HG03439 (cell line): Measurements from ENCODE around the gene ZBTB46.

Experiments used
- ATAC-seq: cut with Tn5 transposase; IDR thresholded peaks from one replicate; pipeline ENCODE4 v1.9.1; 2021; ENCODE audit warnings: mild to moderate bottlenecking, moderate library complexity; ENCODE audit not compliant: unreplicated experiment

ZBTB46 gene

DNA sequence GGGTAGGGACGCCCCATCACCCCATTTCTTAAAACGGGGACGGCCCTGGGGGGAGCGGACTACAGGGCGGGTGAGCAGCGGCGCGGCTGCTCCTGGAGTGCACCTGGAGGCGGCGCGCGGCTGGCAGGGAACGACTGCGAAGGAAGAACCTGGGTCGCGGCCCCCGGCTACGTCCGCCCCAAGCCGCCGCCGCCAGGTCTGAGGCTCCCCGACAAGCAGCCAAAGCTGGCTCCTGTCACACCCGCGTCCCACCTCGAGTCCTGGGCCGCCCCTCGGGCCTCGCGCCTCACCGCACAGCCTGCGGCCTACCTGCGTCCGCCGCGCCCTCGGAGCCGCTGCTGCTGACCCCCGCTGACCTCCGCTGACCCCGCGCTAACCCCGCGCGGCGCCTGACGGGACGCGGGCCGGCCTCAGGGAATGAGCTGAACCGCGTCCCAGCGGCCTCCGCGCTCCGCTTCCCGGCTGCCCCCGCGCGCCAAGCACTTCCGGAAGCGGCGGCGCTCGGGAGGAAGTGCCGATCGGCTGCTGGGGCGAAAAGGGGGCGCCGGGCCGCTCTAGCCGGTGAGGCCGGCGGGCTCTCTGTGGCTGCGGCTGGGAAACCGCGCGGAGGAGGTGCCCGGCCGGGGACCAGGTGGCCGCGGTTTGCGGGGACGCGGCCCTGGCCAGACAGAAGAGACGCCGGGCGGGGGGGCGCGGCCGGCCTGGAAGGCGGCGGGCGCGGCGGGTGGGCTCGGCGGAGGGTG is 123.3 kb downstream of the ZBTB46 start, which contains the start of the genes ARFRP1 and ZGPAT:
TSS of gene ARFRP1 (minus strand) at position 419 of the 743 bp plus-strand sequence. CDS start 885 bp downstream, outside the sequence.
TSS of gene ZGPAT (plus strand) at position 482 of the 743 bp plus-strand sequence. CDS start 542 bp downstream, outside the sequence.
- peak; percentile 62 for ATAC-seq

DNA sequence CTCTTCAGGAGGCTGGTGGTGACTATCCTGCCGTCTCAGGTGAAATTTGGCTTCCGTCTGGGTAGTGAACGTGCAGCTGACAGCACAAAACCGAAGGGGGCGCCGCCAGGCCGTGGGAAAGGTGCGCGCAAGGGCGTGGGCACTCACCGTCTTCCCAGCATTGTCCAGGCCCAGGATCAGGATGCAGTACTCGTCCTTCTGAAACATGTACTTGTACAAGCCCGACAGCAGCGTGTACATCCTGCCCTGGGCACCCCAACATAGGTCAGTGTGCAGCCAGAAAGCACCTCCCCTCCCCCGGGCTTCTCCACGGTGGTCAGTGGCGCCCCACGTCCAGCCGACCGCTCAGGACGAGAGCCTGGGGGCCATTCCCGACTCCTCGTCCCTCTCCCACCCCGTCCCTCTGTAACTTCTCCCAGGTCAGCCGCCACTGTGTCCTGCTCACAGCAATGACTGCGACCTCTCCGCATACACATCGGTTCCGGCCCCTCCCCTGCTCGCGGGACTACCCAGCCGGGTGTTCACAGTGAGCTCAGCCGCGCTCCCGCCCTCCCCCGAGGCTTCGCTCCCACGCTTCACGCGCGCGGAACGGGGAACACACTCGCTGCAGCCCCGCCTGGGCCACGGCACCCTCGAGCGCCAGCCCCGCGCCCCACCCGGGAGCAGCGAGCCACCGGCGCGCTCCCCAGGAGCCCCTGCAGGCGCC is 124.1 kb downstream of the ZBTB46 start:
- peak; percentile 22 for ATAC-seq

DNA sequence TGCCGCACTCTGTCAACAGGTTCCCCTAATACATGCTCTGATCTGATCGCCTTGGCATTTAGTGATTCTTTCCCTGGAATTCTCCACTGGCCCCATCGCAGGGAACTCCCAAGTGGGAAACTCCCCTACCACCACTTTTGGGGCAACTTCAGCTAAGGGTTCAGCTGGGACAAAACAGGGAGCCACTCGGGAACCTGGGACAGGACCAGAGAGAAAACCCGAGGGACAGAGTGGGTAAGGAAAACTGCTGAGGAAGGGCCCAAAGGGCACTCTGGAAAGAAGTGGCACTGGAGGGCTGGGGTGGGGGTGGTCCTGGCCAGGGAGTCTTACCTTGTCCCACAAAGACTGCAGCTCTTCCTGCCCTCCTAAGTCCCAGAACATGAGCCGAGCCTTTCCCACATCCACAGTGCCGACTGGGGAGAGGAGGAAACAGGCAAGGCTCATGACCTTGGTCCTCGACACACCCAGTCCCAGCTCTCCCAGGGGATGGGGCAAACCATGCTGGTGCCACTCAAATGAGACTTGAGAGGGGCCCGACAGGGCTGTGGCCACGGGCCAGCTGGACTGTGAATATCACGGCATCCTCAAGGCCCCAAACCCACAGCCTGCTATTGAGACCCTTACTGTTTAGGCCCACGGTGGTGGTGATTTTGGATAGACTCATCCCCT is 124.9 kb downstream of the ZBTB46 start:
- ATAC-seq: no peak

DNA sequence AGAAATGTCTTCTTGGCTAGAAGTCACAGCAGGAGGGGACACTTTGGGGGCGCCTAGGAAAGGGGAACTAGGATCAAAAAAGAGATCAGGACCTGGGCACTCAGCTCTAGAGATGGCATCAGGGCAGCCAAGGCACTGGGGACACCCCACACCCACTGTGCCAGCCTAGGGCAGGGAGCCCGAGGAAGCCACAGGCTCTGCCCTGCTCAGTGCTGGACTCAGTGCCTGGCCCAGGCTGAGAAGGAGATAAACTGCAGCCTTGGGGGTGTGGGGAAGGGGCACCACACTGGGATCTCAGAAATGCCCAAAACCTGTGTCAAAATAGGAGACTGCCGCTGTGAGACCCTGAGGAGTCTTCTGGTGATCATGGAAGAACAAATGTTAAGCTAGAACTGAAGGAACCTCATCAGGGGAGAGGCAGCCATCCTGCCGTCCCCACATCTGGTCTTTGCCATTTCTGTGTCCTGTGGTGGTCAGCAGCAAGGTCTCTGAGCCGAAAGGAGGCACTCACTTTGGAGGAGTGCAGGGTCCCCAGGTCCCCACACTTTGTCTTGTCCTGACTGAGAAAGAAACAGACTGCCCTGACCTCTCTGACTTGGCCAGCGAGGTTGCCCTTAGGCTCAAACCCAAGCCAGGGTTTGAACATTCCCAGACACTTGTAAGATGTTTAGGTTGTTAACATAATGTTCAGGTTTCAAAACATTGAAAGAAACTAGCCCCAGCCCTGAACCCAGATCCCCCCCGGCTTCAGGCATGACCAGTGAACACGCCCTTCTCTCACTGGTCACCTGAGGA is 125.6 kb downstream of the ZBTB46 start:
- no peak for ATAC-seq

DNA sequence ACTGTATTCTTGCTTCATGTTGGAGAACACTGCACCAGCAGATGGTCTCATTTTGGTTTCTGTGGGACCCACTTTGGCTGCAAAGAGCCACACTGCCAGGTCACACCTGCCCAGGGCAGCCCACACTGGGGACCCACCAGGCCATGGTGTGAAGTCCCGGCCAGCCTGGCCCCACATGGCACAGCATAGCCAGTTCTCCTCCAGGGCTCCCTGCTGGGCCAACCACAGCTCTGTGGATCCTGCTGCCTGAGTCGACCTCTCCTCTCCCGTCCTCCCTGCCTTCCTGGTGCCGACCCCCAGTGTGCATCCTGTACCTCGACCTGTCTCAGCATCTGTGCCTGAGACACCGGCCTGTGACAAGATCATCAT is 126.3 kb downstream of the ZBTB46 start:
- ATAC-seq: no peak

DNA sequence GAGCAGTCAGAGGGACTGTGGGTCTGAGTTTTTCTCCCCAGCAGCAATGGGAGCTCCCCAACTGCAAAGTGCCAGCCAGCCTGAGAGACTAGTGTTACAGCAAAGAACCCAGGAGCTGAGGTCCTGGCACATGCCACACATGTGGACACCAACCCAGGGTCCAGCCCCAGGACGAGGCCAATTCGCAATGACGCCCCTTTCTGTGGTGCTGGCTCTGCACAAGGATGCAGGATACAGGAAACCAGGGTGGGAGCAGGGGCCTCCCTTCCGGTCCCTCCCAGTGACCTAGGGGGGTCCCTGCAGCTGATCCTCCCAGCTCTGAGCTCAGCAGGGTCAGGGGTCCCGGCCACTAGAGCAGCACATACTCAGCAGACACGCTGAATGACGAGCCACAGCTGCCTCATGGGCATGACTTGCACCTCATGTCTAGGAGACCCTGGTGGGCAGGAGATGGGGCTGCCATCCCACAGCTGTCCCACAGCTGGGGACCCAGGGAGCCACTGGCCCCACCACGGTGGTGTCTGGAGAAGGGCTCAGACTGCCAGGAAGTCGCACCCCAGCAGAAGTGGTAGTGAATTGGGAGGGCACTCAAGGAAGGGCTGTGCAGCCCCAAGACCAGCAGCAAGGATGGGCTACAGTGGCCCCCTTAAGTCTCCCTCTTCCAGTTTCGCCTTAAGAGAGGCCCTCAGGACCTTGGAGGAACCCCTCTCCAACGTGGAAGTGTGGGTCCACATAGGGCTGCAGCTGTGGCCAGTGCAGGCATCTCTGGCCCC is 126.9 kb downstream of the ZBTB46 start:
- ATAC-seq: no peak

DNA sequence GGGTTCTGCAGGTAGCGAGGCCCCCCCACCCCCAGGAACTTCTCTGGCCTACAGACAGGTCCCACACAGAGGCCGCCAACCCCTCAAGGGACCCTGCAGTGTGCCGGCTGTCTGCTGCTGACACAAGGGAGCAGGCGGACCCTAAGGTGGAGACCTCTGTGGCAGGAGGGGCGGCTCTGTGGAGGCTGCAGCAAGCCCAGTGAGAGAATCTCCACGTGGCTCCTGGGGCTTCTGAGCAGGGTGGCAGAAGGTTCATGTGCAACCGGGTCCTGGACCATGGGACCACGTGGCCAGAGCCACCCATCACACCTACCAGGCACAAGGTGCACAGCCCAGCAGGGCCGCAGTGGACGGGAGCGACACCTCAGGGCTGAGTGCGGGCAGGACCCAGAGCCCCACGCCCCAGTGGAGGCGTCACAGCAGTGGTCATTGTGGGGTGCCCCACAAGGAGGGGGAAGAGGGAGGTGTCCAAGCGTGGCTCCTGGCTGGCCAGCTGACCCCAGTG is 127.5 kb downstream of the ZBTB46 start:
- no peak for ATAC-seq

DNA sequence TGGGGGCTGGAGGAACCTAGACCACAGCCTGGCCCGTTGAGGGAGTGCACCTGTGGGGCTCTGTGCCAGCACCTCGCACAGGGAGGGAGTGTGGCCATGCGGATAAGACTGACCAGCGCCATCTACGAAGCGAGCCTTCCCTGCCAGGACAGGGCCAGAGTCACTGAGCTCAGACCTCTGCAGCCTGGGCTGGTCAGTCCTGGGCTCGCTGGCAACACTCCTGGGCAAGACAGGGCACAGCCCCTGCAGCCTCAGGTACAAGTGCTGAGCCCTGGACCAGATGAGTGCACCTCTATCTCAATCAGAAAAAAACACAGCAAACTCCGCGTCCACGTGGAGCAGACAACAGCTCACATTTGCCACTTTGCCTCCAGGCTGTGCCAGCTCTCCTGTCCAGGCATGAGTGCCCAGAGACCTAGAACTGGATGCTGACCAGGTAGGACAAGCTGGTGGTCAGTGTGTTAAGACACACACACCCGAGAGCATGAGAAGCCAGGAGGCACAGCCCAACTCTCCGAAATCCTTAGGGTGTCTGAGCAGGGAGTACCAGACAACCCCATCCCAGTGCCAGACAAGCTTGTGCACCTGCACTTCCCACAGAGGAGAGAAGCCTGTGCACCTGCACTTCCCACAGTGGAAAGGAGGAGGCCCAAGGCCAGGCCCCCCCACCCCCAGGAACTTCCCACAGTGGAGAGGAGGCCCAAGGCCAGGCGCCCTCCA is 128.2 kb downstream of the ZBTB46 start:
- ATAC-seq: no peak

DNA sequence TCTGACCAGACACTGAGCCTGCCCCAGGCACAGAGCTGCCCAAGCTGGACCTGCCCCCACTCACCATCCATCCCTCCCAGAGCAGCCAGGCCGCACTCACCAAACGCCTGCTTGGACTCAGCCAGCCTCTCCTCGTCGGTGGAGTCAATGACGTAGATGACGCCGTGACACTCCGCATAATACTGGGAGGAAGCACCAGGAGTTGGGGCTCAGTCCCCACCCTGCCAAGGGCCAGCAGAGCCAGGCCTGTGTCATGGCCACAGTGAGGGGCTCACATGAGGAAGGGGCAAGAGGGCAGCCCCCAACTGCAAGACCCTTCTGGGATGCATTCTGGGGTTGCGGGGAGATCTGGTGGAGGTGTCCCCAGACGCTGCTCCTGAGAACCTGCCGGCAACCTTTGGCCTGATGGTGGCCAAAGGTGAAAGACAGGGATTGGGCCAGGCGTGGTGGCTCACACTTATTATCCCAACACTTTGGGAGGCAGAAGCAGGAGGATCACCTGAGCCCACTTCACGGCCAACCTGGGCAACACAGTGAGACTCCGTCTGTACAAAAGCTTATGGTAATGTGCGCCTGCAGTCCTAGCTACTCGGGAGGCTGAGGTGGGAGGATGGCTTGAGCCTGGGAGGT is 128.9 kb downstream of the ZBTB46 start:
- ATAC-seq: no peak

DNA sequence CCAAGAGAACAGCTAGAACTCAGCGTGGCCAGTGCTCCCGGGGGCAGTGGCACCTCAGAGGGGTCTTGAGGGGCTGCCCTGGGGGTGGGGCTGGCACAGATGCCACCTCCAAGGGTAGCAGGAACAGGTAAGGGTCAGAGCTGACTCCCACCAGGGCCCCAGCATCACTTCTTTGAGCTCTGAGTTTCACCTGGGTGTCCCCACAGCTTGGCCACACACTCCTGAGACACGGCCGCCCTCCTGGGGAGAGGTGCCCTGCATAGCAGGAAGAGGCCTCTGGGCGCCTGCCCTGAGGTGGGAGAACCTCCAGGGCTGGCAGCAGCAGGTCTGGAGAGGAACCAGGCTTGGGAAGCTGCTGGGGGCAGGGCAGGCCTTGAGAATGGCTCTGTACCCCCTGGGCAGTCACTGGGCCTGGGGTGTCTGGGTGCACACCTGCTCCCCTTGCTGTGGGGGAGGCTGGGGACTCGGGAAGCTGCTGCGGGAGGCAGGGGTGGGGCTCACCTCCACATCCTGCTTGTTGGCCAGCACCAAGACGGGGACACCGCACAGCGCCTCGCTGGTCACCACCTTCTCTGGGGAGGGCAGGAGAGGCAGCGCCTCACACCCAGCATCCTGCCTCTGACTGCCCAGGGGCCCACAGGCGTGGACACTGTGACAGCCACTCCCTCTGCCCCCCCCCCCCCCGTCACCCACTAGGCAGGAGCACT is 129.6 kb downstream of the ZBTB46 start:
- no peak for ATAC-seq

DNA sequence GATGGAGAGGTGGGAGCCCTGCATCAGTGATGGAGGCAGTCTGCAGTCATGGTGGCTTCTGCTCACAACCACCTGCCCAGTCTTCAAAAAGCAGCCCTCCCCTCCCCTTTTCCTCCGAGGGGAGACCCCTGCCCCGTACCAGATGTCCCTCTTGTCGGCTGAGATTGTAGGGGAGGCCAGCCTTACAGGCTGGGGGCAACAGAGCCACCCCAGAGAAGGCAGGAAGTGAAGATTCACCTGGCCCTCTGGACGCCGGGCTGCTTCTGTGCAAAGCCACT is 130.1 kb downstream of the ZBTB46 start:
- no peak for ATAC-seq

DNA sequence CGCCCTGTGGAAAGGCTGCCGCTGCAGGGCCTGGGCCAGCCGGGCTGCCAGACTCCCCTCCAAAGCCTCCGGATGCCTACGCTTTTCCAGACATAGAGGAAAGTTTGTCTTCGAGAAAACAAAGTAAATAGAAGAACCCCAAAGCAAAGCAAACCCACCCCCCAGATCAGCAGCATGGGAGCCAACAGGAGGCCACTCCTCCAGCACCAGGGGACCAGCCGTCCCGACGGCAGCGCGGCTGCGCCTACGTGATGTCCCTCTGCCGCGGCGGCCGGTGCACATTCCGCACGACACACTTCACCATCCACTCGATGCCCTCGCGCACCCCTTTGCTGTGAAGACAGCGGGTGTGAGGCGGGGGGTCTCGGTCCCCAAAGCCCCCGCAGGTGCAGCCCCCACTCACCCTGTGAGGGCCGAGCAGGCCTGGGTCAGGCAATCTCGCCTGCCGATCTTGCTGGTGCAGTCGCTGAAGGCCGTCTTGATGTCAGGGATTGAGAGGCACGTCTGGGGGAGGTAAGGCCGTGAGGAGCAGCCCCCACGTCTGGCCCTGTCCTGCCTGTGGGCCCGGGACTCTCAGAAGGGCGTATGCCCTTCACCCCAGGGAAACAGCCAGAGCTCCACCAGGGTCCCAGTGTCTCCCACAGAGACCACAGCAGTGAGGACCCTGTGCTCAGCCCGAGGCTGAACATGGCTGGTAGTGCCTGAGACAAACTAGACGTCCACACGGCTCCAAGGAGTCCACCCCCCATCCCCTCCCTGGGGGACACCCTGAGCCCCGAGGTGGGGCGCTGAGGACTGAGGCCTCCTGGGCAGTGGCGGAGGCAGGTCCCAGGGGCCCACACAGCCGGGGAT is 130.6 kb downstream of the ZBTB46 start:
- no peak for ATAC-seq

DNA sequence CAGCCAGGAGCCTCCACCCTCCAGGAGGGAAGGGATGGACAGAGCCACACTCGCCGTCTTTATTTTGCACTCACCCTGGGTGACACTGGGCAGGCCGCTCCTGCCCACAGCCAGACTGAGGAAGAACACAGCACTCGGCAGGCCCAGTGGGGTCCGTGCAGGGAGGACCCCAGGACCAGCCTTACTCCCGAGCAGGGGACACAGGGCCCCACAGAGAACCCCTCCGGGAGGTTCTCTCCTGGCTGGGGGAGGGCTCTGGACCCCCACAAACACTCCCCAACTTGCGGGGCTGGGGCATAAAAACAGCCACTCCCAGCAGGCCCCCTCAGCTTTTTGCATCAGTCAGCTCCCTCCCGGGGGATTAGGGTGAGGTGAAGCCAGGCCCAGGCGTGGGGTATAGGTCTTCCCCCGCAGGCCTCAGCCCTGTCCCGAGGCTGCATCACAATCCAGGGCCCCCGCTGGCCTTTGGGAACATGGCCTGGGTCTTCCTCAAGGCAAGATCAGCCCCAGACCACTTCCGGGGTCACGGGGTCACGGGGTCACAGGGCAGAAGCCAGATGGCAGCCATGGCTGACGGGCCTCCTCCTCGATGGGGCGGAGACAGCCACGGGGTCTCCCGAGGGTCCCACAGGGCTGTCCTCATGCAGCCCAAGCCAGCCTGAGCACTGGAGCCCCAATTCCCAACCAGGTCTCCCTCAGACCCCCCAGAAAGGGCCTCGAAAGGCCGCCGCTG is 131.4 kb downstream of the ZBTB46 start:
- ATAC-seq: no peak

DNA sequence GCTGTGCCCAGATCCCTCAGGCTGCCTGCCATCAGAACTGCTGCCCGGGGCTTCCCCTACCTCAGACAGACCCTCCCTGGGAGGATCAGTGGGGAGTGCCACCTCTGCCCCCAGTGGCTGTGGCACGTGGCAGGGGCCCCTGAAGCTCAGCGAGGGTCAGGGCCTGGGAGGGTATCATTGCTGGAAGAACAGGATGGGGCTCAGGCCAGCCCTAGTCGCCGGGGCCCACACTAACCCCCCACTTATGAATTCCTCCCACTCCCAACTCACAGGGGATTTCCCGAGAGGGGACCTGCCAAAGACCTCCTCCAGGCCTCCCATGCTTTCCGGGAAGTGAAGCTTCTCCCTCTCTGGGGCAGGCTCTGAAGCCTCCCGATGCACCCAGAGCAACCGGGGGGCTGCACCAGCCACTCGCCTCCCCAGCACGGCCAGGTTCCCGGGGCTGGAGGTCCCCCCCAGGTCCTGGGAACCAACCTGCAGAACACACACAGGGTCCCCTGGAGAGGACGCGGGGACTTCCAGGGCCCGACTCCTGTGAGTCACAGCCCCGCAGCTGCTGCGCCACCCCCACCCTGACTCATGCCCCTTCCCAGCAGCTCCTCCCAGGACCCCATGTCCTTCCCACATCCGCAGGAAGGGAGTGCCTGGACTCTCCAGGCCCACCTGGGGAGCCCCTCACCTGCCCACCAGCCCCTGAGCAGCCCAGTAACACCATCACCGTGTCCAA is 132.2 kb downstream of the ZBTB46 start:
- no peak for ATAC-seq

DNA sequence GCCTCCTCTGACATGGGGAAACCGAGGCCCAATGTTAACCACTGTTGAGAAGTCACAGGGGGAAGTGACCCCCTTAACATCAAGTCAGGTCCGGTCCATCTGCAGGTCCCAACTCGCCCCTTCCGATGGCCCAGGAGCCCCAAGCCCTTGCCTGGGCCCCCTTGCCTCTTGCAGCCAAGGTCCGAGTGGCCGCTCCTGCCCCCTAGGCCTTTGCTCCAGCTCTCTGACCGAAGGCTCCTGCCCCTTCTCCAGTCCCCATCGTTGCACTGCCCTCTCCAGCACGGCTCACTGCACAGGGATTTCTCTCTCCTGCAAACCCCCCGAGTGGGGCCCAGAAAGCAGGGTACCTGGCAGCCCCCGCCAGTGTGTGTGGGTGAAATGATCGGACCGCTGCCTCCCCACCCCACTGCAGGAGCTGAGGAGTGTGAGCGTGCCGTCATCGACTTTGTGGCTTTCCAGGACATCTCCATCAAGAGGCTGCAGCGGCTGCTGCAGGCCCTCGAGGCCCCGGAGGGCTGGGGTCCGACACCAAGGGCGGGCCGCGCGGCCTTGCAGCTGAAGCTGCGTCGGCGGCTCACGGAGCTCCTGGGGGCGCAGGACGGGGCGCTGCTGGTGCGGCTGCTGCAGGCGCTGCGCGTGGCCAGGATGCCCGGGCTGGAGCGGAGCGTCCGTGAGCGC is 133.1 kb downstream of the ZBTB46 start:
- ATAC-seq: no peak
